ENCODE measurements around the gene RNF5. TPM values are rescaled to one million over a fixed set of nuclear protein-coding genes. Genes with fewer than 3 reads are reported as not detected.
A peak's percentile ranks its signal among the peaks of the same experiment; 100 is the strongest.

RNF5 gene
- total and polyA plus RNA-seq, 9 of the 15 experiments (the other 6 are each of a cell fraction or from before 2014, with no cell fraction given): 62.2 to 245 (median 129) TPM

DNA sequence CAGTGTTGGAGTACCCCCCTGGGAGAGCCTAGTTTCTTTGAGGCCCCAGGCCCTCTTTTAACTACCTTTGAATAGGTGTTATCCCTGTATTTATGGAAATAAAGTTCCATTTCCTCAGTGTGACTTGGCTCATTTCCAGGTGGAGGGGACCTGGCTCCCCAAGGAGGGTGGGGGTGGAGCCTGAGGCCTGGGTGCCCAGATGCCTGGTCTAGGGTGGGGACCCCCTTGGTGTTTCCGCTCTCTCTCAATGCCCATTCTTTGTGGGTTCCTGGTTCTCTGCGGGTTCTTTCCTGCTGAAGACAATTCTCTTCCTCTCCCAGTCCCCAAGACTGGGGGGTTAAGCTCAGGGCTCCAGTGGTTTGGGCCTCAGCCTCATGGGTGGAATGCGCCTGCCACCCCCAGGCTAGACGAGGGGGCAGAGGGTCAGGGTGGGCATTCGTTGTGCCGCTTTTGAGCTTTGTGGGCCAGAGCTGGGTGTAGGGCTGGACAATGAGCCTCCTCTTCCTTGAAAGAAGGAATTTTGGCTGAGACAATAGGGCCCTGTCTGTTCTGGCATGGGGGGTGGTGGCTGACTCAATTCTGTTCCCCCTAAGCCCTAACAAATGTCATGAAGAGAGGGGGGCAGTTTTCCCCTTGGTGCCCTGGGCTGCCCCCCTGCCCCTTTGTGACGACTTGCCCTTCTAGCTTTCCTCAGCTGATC lies 14.5 kb upstream of the RNF5 start:
- peak; percentile 35; the same call in 1 of the 2 replicates for TF ChIP-seq RBFOX2 (IDR thresholded peaks at IDR 0.05; ENCODE audit: low read depth, low read length)
- TF ChIP-seq YBX1 (IDR thresholded peaks at IDR 0.05): no peak
- peak; percentile 47; the same call in 1 of the 2 replicates for TF ChIP-seq POLR2G (IDR thresholded peaks at IDR 0.05; ENCODE audit: low read depth, low read length)
- peak; percentile 56 for TF ChIP-seq NFIC (IDR thresholded peaks at IDR 0.05)
- TF ChIP-seq ZNF324 (CRISPR knock-in tag; IDR thresholded peaks at IDR 0.05): no peak
- TF ChIP-seq FUS (optimal IDR thresholded peaks at IDR 0.05; ENCODE audit: low read depth, low read length): no peak
- no peak for TF ChIP-seq RBM14 (IDR thresholded peaks at IDR 0.05; ENCODE audit: borderline replicate concordance, insufficient read depth, low read depth, low read length)
- ChIA-PET CTCF (ENCODE audit: low intra/inter-chr PET ratio) (no interaction called here), POLR2A (interaction anchor here (1.0 to 4.6 kb wide), 6 partner anchors 8 to 34 kb away, joined by 3 to 30 read pairs (median 6); partner anchors contain the start of genes AGPAT1, FKBPL, PRRT1 and RNF5)
- in situ Hi-C loops (cut with MboI): no loop called here
- Histone ChIP-seq H3K4me3 (no peak overlapping the region), H3K9me1 (ENCODE audit: control insufficient read depth, insufficient read depth, low read length) (no peaks in the 10 kb centered on the region), H3K79me2 (ENCODE audit: control insufficient read depth, insufficient read depth, low read length) (peaks cover 2% of the 10 kb centered on the region; the same call in 1 of the 3 replicates), H4K20me1 (replicated peaks; ENCODE audit: control insufficient read depth, insufficient read depth, low read length) (no peaks in the 10 kb centered on the region), H3K27me3 (ENCODE audit: control insufficient read depth in 2 of 2, insufficient read depth in 2 of 2, low read length in 2 of 2) (no peaks in the 10 kb centered on the region), H3K27ac (ENCODE audit: extremely low read depth, low read depth, low read length) (no peak overlapping the region; the same call in 2 of the 3 replicates), H3K9me3 (replicated peaks; ENCODE audit: control insufficient read depth, insufficient read depth, low read depth, low read length) (no peaks in the 10 kb centered on the region), H3K4me1 (replicated peaks in 1 of 2; ENCODE audit: control insufficient read depth in 2 of 2, insufficient read depth in 2 of 2, low read length in 2 of 2) (peaks cover 29 to 34% of the 10 kb centered on the region in 2 experiments), H3K4me2 (ENCODE audit: insufficient read depth, low read length) (no peak overlapping the region), H3K36me3 (ENCODE audit: control insufficient read depth, insufficient read depth, low read length) (peaks cover 64% of the 10 kb centered on the region), H2AFZ (ENCODE audit: low read depth, low read length) (no peak overlapping the region), H3K9ac (ENCODE audit: insufficient read depth in 1 of 2, low read depth in 2 of 2, low read length in 2 of 2) (peak overlapping the region in 1 of 2 experiments; percentile 50; a peak in 1 of 4 replicates)
- ATAC-seq (no peak), DNase-seq (ENCODE audit: extremely low read depth in 1 of 4, low spot score in 3 of 4) (peak in 1 of 4 experiments; percentile 46), FAIRE-seq (no peak)
- 90% methylated on average over 7 of the region's 7 CpGs for WGBS (ENCODE audit: insufficient coverage, low coverage, missing lambda C conversion rate)
- no TSS peak for BruUV-seq (replicated peaks)
- intact Hi-C loops (cut with micrococcal nuclease): no loop called here

Measured in K562 (cell line).